HG03064 (cell line): ENCODE data around the gene NOS1AP.

Experiments
- ATAC-seq: cut with Tn5 transposase; IDR thresholded peaks from one replicate; pipeline ENCODE4 v1.9.1; 2021; ENCODE audit warnings: low read depth; ENCODE audit not compliant: unreplicated experiment

Gene NOS1AP

DNA sequence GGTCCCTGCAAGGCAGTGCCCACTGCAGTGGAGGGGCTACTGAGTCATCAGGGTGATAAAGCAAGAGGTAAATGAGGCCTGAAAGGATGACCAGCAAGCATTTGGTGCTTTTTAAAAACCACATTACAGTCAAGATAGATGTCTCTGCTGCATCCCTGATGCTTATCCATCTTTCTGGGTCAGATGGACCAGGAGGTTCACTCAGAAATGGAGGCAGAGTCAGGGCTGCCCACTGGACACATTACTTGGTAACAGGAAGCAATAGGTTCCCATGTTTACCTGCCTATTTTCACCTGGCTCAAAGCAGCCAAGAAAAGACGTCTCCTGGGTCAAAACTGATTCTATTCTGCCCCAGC lies 303.6 kb downstream of the NOS1AP start:
- no peak for ATAC-seq

DNA sequence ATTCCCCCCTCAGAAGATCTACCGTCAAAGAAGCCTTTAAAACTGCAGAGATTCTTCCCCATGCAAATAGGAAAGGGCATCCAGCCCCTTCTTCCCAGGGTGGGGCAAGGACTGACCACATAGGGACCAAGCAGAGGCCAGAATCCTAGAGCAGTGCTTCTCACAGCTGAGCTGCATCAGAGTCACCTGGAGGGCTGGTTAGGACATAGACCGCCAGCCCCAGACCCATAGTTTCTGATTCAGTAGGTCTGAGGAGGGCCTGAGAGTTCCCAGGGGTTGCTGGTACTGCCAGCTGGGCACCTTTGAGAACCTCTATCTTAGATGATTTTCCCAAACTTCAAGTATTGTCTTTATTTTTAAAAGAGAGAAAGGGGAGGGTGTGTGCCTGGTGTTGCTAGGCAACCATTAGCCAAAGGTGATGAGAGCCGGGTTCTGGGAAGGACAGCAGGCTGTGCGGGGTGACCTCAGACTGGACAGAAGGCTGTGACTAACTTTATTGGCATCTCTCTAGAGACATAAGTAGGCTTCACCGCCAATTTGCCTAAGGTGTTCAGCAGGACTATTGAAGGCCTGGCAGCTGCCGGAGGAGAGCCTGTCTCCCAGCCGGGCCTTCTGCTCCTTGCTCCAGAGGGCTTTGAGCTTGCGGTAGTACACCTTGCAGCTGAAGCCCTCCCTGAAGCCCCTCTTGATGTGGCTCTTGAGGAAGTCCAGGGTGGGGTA lies 304.2 kb downstream of the NOS1AP start:
- ATAC-seq, result no peak

DNA sequence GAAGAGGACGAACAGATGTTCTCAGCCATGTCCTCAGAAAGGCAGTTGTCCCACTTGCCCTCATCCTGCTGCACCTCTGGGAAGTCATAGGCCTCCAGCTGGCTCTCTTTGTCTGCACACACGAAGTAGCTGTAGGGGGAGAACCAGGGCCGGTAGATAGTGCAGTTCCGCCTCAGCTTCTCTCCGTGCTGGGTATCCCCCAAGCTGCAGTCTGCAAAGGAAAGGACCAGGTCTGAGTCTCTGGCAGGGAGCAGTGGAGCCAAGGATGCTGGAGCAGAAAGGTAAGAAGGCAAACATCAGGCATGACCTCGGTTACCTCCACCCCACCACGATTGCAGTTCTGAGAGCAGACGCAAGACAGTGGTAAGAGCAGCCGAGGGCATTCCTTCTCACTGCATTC lies 304.9 kb downstream of the NOS1AP start:
- ATAC-seq, result no peak

DNA sequence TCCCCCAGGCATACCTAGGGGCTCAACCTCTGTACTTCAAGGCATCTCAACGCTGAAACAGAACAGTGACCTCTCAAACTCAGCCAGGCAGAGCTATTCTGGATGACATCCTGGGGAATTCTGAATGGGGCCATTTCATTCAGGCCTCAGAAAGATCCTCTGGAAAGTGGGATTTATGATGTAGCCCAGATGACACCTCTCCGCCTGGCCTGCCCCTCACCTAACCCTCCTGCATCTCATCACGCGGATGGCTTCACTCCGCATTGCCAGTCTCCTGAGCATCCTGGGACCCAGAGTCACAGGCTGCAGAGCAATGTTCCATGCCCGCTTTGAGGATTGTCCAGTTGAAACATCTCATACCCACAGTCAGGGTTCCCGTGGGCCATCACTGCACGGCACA lies 306.0 kb downstream of the NOS1AP start:
- no peak for ATAC-seq

DNA sequence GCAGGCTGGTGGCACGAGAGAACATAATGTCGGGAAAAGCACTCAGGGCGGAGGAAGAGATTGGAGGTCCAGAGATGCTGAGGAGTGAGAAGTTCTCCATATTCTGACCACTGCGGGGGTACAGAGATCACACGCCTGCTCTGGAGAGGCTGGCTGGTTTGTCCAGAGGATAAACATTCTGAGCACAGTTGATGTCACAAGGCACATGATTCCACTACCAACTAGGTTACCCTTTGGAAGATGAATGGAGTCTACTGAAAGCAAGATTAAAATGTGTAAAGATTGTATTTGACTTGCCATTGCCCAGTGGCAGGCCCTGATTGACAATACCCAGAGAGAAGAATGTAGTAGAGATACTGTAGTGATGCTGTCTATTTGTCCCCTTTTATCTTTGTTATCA lies 307.2 kb downstream of the NOS1AP start, which contains the start of gene SPATA46:
SPATA46 (minus strand) TSS at position 164 of the 400 bp plus-strand sequence; CDS start at position 100, 64 bp downstream.
- ATAC-seq, result no peak

DNA sequence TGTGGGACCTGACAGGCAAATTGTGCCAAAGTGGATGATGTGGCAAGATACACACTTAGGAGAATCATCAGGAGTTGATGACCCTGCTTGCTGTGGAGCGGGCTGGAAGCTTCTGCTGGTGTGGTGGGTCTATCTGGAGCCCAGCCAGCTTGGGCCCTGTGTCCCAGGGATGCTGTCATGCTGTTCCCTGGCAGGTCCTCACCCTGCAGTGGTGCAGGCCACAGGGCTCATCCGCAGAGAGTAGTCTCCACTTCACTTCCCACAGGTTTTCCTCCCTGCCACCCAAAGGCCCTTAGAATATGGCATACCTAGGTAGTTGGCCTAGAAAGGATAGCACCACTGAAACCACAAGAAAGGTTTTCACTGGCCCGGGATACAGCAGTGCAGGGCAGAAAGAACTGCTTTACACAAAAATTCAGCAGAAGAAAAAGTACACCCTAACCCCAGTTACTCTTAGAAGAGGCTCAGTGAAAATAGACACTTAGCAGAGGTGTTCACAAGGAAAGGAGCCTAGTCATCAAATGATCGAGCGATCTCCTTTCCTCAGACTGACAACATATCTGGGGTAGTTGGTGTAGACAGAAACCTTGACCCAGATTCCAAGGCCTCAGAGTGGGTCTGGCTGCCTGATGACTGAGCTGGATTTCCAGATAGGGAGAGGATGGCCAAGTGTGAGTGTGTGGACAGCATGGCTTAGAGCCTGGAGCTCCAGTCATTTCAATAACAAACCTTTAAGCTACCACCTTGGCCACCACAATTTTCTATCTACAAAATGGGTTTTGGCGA lies 310.8 kb downstream of the NOS1AP start:
- ATAC-seq, result no peak

DNA sequence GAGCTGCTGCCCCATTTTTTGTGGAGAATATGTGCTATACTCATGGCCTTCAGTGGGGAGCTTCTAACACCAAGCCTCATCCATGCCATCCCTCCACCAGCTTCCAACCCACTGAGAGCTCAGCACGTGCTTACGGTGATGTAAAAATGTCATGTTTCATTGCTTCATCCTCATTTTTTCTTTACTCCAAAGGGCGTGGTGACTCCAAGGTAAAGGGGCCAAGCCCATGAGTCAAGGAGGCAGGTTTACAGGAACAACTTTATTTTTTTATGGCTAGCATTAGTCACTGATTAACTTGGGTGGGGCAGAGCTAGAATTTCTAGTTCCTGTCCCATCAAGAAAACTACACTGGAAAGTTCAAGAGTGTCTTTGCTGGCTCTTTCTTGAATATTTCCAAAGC lies 311.9 kb downstream of the NOS1AP start, which contains the start of gene C1orf226:
C1orf226 (plus strand) TSS at position 346 of the 400 bp plus-strand sequence. CDS start 174 bp downstream, outside the sequence.
- ATAC-seq, result no peak

DNA sequence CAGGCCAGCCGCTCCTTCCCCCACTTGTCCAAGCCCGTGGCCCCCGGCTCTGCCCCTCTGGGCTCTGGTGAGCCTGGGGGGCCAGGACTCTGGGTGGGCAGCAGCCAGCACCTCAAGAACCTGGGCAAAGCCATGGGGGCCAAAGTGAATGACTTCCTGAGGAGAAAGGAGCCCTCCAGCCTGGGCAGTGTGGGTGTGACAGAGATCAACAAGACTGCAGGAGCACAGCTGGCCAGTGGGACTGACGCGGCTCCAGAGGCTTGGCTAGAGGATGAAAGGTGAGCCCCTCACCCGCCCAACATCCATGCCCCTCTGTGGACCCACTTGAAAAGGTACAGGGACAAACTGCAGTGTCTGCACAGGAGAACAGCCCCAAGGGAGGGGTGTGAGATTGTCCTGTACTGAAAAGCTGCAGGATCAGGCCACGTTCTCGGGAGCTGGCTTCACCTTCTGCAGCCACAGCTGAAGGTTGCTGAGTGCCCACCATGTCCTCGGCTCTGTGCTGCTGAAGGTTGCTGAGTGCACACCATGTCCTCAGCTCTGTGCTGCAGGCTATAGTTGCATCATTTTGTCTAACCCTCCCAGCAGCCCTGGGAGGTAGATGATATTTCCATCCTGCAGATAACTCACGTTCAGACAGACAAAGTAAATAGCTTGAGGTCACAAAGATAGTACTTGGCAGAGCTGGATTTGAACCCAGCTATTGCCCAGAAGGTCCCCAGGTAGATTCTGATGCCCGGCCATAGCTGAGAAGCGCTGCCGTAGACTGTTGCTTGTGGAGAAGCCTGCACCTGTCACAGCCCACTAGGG lies 312.7 kb downstream of the NOS1AP start:
- ATAC-seq, result no peak

DNA sequence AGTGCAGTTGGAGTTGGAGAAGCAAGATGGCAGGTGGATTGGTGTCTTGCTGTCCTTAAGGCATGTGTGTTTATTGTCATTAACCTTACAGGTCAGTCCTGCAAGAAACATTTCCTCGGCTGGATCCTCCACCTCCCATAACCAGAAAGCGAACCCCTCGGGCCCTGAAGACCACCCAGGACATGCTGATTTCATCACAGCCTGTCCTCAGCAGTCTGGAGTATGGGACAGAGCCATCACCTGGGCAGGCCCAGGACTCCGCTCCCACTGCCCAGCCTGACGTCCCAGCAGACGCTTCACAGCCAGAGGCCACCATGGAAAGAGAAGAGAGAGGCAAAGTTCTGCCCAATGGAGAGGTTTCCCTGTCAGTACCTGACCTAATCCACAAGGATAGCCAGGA lies 313.6 kb downstream of the NOS1AP start:
- no peak for ATAC-seq

DNA sequence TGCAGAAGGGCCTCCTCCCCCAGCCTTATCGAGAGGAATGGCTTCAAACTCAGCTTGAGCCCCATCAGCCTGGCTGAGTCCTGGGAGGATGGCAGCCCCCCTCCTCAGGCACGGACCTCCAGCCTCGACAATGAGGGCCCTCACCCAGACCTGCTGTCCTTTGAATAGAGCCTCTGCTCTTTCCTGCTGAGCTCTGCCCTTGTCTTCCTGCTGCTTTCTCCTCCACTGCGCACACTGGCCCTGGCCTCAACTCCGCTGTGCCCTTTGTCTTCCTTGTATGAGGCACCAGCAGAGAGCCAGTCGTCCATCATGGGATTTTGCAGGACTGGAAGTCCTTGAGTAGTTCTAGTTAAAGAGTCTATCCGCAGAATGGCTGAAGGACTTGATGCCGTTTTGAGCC lies 314.0 kb downstream of the NOS1AP start:
- no peak for ATAC-seq

DNA sequence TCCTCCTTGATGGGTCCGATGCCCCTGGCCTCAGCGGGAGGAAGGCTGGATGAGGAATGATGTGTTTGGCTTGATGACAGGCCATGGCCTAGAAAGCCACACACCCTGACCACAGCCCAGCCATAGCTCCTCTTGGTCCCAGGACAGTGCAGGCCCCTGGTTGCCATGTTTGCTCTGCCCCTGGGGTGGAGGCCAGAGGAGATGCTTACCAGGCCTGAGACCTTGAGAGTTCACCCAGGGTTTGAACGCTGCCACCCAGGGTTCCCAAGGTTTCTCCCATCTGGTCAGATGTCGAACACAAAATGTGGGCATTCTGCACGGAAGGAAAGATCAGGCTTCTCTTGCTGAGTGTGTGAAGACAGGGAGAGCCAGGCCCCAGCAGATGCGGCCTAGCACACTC lies 314.6 kb downstream of the NOS1AP start:
- no peak for ATAC-seq

DNA sequence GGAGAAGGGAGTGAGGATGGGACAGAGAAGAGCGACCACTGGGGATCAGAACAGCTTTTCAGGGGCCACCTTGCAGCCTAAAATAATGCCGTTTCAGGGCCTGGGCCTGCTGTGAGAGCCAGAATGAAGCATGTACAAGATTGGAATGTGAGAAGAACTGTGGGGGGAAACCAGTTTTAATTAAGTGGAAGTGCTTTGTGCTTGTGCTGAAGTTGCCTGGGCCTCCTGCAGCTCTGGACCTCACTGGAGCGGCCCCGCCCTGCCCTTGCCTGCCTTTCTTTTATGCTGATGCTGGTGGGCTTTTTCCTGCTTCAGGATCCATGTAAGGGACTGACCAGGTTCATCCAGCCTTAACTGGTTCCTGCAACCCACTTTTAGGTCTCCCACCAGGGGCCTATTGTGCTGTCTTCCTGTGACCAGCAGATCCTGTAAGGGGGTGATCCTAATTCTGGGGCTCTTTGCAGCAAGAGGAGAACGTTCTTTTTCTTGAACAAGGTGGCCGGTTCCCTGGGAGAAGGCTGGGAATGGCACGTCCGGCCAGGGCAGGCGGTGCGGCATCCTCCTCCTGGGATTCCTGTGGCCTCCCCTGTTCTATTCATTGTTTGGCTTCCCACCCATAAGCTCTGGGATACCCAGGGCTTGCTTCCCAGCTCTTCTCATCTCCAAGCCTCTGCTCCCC lies 315.2 kb downstream of the NOS1AP start:
- no peak for ATAC-seq

DNA sequence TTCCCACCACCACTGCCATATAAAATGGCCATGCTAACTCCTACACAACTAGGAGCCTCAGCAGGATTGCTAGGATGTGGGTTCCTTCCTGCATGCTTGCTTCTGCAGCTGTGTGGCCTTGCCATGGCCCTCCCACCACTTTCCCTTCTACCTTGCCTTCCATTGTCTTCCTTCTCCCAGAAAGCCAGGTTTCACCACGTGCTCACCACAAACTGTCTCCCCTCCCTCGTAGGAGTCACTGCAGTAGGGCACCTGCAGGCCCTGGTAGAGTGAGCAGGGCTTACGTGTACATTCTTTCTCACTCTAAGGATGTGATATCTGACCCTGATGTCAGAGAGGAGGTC lies 315.8 kb downstream of the NOS1AP start:
- no peak for ATAC-seq

DNA sequence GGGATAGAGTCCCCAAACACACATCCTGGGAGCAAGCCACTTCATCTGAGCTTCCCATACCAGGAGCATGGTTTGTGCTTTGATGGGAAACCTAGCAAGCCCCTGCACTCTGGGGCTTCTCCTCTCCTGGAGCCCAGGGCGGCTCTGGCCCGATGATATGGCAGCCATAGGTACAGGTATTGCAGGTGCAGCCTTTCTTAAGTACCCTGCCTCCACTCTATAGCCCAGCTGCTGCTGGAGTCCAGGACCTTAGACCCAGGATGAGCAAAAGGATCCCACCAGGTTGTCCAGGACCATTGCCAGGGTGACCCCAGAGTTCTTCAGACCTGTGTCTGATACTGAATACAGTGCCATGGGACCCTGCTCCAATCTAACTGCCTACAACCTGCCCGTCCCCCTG lies 316.2 kb downstream of the NOS1AP start:
- ATAC-seq, result no peak

DNA sequence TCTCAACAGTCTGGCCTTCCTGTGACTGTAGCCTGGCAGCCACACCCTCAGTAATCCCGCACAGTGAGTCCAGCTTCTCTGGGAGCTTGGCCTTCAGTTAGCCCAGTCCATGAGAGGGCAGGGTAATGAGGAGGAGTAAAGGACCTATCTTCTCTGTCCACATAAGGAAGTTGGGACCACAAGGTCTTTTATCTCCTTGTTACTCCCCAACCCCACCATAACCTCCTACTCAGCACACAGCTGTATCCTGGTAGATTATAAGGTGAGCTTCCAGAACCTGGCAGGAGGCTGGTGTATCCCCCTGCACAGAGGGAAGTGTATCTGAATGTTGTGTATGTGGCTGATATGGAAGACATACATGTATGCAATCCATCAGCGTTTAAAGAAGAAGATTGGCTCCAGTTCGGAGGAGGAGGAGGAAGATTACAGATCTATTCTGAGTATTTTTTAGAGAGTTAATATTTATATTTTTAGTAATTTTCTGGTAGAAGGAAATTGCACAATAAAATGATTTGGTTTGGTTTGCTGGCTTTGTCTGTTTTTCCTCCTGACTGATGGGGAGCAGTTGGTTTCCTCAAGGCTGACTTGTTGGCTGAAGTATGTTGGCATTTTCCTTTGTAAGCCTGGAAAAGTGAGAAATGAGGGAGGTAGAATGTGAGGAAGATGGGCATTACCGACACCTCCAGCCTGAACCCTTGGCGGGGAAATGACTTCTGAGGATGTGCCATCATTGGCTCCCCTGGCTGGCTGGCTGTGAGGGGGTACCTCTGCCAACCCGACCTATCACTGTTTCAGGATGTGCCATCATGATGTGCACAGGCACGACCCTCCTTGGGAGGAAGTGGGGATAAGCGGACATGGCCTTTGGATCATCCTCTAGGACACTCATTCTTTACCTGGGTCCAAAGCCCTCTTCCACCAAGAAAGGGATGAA lies 317.1 kb downstream of the NOS1AP start:
- no peak for ATAC-seq

DNA sequence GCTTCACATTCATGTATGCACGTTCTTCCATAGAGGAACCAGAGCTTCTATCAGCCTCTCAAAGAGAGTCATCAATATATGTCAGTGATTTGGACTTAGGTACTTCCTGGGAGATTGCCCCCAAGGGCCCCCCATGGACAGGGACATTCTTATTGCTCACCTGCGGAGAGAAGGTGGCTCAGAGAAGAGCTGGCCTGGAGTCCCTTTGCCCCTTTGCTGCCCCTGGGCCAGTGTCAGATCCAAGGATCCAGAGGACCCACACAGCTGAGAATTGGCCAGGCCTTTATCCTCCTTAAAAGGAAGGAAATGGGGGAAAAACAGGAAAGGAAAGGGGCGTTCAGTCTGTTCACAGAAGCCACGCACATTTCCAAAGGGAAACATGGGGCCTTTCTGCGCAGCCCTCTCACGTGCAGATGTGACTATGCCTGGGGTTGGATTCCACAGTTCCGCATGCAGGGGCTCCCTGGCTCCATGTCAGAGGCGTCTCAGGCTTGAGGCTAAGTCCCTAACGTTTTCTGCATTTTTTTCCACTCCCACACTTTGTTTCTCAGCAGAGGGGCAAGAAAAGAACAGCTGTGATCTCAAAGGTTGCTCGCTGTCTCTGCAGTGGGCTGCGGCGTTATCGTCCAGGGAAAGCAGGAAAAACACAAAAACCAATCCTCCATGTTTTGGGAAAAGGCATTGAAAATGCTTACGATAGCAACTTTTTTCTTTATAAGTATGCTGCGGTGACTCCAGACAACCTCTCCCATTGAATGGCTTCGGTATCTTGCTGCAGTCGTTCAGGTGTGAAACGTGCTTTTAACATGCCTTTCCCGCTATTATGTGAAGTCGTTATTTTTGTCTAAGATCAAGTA lies 318.0 kb downstream of the NOS1AP start:
- no peak for ATAC-seq

DNA sequence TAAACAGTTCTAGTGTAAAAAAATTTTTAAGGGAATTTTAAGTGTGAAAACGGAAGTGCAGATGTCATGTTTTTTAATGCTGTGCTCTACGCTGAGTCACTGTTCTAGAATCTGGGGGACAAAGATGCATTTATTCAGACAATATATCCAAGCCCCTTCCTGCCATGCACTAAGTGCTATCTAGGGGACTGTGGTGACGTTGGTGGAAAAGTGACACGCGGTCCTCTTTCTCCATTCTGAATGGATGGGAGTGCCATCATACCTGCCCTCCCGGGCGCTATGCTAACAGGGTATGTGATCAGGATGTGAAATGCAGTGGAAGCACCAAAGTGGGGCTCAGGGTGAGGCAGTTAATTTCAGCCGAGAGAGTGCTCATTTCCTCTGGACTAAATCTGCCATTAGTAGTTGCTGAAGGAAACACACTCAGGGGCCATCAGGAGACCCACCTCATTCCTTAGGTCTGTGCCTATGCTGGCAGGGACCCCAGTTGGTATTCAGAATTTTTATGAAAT lies 318.6 kb downstream of the NOS1AP start:
- no peak for ATAC-seq

DNA sequence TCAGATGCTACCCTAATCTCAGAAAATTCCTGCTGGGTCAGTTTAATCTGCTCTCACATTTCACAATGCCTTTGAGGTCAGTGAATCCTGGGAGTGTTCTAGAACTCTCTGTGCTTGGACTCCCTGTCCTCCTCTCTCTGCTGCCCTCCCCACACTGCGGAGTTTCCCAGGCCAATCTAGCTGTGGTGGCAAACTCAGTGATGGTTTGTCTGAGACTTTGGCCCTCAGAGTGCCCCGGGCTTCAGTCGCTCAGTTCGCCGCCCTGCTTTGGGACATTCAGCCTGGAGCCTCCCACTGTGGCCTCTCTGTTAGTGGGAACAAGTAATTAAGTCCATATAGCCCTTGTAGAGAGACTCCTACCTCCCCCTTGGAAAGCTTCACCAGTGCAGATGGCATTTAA lies 319.1 kb downstream of the NOS1AP start:
- ATAC-seq, result no peak
